RWPE2 (cell line): ENCODE measurements around the gene RSPRY1.
A peak's percentile ranks its signal among the peaks of the same experiment; 100 is the strongest.
"Not testable (repeated sequence)": the region's sequence is repeated elsewhere in the genome, so short reads cannot be mapped to it uniquely, and the experiment has no call there.

Experiments
- ATAC-seq: fragments of 200-7000 bp; cut with Tn5 transposase; 3 replicates; pipeline ENCODE4 v1.9.1; 2021; ENCODE audit warnings: low read depth
- DNase-seq: peaks from one replicate; pipeline ENCODE4 v3.0.0-alpha.2; 2020; ENCODE audit warnings: low spot score
- H3K27ac ChIP-seq: fragments of 450-650 bp; 2 replicates; pipeline ENCODE4 v1.5.1; 2017; ENCODE audit warnings: mild to moderate bottlenecking; ENCODE audit not compliant: poor library complexity, severe bottlenecking
- H3K27me3 ChIP-seq: fragments of 250-450 bp; sonication (Bioruptor Pico); 2 replicates; pipeline ENCODE4 v1.5.1; 2021; ENCODE audit warnings: mild to moderate bottlenecking, moderate library complexity; ENCODE audit not compliant: insufficient read depth, poor library complexity, severe bottlenecking
- H3K36me3 ChIP-seq: fragments of 250-450 bp; sonication (Bioruptor Pico); 2 replicates; pipeline ENCODE4 v1.5.1; 2020; ENCODE audit warnings: low read depth, mild to moderate bottlenecking, moderate library complexity
- H3K4me1 ChIP-seq: fragments of 250-450 bp; sonication (Bioruptor Pico); 2 replicates; pipeline ENCODE4 v1.5.1; 2021; ENCODE audit warnings: mild to moderate bottlenecking, moderate library complexity; ENCODE audit not compliant: insufficient read depth, poor library complexity, severe bottlenecking
- H3K4me3 ChIP-seq: fragments of 250-450 bp; sonication (Bioruptor Pico); 2 replicates; pipeline ENCODE4 v1.5.1; 2021; ENCODE audit warnings: mild to moderate bottlenecking, moderate library complexity; ENCODE audit not compliant: severe bottlenecking
- H3K9me3 ChIP-seq: fragments of 250-450 bp; sonication (Bioruptor Pico); 2 replicates; pipeline ENCODE4 v1.5.1; 2021; ENCODE audit warnings: mild to moderate bottlenecking, moderate library complexity; ENCODE audit not compliant: severe bottlenecking
- CTCF ChIP-seq: fragments of 450-650 bp; IDR thresholded peaks from one replicate; pipeline ENCODE4 v1.5.1; 2017; ENCODE audit warnings: mild to moderate bottlenecking, moderate library complexity; ENCODE audit not compliant: poor library complexity, severe bottlenecking

The RSPRY1 gene

GRCh38 chr16:57264950-57265371, 78.8 kb downstream of the RSPRY1 start:
- H3K4me3 ChIP-seq = no peak overlapping the region
- peaks cover 51% of the 10 kb centered on the region for H3K4me1 ChIP-seq
- peak overlapping the region; percentile 83 for H3K27ac ChIP-seq
- peaks cover 12% of the 10 kb centered on the region for H3K36me3 ChIP-seq
- no peaks in the 10 kb centered on the region for H3K9me3 ChIP-seq
- ATAC-seq (no peak; the same call in 2 of the 3 replicates), DNase-seq (peak; percentile 60)
- no peaks in the 10 kb centered on the region for H3K27me3 ChIP-seq
- TF ChIP-seq CTCF = no peak

GRCh38 chr16:57265850-57266530, 79.9 kb downstream of the RSPRY1 start:
- Histone ChIP-seq H3K36me3 (peaks cover 11% of the 10 kb centered on the region), H3K4me1 (peaks cover 41% of the 10 kb centered on the region), H3K27me3 (no peaks in the 10 kb centered on the region), H3K4me3 (no peak overlapping the region), H3K27ac (peak overlapping the region; percentile 83), H3K9me3 (no peaks in the 10 kb centered on the region)
- TF ChIP-seq CTCF = no peak
- DNase-seq (peak; percentile 75), ATAC-seq (peak; percentile 86)

GRCh38 chr16:57266531-57267260, 80.6 kb downstream of the RSPRY1 start:
- Histone ChIP-seq H3K9me3 (no peaks in the 10 kb centered on the region), H3K27me3 (no peaks in the 10 kb centered on the region), H3K4me1 (peaks cover 39% of the 10 kb centered on the region), H3K27ac (peak overlapping the region; percentile 83), H3K36me3 (peaks cover 6% of the 10 kb centered on the region; the same call in 1 of the 2 replicates), H3K4me3 (no peak overlapping the region)
- DNase-seq (no peak), ATAC-seq (peak; percentile 17)
- no peak for TF ChIP-seq CTCF

GRCh38 chr16:57267343-57267742, 81.2 kb downstream of the RSPRY1 start:
- ATAC-seq, DNase-seq: not testable (repeated sequence)
- peak overlapping the region; percentile 83 for H3K27ac ChIP-seq

GRCh38 chr16:57268804-57269800, 83.0 kb downstream of the RSPRY1 start:
- H3K36me3 ChIP-seq = peaks cover 5% of the 10 kb centered on the region; the same call in 1 of the 2 replicates
- no peak overlapping the region for H3K4me3 ChIP-seq
- H3K4me1 ChIP-seq = peaks cover 27% of the 10 kb centered on the region
- no peaks in the 10 kb centered on the region for H3K9me3 ChIP-seq
- ATAC-seq = no peak
- H3K27me3 ChIP-seq = no peaks in the 10 kb centered on the region
- H3K27ac ChIP-seq = no peak overlapping the region
- DNase-seq = no peak
- no peak for TF ChIP-seq CTCF

More at GRCh38 chr16:57267343-57267742, 81.2 kb downstream of the RSPRY1 start:
- not testable (repeated sequence) for H3K9me3 ChIP-seq, H3K4me3 ChIP-seq, H3K36me3 ChIP-seq, H3K27me3 ChIP-seq
- peaks cover 37% of the 10 kb centered on the region for H3K4me1 ChIP-seq
